Measurements from ENCODE around the gene DENND1B.
"Not testable (repeated sequence)": the region's sequence is repeated elsewhere in the genome, so short reads cannot be mapped to it uniquely, and the experiment has no call there.

DENND1B gene

DNA sequence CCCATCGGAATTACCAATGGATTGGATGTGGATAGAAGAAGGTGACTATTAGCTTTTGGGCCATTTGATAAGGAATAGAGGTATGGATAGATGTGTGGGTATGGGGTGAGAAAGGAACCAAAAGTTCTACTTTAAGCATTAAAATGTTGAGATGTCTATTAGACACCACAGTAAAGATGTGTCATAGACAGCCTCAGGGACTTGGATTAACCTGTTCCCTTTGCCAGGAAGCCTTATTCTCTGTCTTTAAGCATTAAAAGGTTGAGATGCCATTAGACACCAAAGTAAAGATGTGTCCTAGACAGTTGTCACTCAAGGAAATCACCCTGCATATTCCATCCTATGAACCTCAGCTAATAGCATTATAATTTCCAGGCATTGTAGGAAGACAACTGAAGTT, 11.0 kb upstream of the DENND1B start:
- DNase-seq (ENCODE audit: insufficient read length, low spot score) (no peak), FAIRE-seq (no peak)

DNA sequence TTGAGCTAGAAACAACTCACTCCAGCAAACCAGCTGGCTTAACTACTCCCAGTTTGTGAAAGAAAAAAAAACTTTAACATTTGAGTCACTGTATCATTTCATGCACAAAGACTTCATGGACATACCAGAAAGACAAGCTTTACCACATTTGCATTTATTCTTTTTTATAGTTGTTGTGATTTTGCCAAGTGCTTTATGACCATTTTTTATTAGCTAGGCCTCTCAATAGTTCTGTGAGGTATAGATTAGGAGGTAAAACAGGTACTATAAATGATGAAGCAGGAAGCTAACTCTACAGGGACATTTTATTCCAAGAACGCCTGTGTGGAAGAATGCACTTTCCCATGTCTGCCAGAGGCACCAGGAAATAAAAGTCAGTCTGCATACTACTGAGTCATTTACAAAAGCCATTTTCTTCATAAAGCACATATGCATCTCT, 8.2 kb upstream of the DENND1B start:
- no peak for FAIRE-seq

DNA sequence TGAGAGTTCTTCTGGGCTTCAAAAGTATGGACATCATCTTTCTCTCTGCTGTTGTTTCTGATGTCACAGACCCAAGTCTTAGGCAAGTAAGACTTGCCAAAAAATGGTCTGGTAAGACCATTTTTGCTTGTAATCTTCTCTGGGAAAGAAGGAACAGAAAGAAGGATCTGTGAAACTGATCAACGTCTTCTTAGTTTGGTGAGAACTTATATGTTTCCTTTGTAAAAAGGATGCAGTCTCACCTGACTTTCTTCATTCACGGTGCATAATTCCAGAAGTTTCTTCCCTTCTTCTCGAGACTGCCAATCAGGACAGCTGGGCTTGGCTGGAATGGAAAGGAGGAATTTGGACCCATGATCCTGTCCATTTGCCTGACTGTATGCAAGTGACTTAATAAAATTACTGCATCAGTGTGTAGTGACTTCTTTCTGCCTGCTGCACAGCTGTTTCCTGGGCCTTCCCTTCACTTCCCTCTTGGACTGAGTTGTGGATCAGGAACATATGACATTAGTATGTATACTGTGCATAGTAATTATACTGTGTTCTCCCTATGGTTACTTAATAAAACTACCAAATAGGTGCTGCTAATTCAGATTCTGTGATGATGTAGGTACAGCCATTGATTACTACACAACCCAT, 7.6 kb upstream of the DENND1B start:
- FAIRE-seq (no peak), DNase-seq (ENCODE audit: insufficient read length, low spot score) (no peak)

More for the DNA sequence above, 8.2 kb upstream of the DENND1B start:
- DNase-seq (ENCODE audit: insufficient read length, low spot score) = no peak

DNA sequence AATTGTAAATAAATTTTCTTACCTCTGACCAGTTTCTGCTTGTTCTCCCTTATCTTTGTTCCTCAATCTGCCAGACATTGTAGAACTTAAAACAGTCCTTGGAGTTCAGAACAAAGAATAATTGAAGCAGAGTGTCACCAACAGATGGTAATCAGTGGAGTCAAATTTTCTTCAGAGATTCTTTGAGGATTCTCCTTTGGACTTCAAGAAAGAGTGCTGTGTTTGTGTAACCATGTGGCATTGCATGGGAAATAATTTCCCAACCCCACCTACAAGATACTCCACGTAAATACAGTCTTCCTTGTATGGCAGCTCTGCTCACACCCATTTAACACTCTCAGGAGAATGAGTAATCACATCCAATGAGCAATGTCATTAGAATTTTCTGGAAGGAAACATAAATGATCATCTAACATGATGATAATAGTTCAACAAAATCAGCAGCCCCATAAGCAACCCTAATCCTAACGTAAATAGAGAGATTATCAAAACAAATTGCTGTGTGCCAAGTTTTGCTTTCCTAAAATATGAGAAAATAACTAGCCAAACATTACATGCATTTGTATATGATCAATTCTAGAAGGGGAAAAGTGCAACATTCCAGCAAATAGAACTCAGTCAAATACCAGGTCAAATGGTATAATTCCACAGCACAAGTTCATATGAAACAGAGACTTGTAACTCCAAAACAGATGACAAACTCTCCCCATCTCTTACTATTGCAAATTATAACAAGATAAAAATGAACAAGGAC, 6.9 kb upstream of the DENND1B start:
- DNase-seq (ENCODE audit: insufficient read length, low spot score) = no peak
- no peak for FAIRE-seq

DNA sequence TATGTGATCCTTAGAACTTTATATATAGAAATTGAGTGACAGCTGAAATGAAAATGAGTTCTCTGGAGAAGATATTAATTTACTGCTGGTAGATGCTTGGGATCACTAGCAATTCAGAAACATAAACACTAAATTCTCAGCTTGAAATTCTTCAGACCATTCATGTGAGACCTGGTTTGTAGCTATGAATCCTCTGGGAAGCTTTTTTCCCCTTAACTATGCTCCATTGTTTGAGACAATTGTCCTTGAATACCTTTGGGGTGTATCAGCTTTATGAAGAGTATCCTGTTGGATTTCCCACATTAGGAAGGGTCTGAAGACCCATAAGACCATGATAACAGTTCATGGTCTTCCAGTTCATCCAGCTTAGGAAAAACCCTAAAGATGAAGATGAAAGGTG, 4.6 kb upstream of the DENND1B start:
- no peak for FAIRE-seq

DNA sequence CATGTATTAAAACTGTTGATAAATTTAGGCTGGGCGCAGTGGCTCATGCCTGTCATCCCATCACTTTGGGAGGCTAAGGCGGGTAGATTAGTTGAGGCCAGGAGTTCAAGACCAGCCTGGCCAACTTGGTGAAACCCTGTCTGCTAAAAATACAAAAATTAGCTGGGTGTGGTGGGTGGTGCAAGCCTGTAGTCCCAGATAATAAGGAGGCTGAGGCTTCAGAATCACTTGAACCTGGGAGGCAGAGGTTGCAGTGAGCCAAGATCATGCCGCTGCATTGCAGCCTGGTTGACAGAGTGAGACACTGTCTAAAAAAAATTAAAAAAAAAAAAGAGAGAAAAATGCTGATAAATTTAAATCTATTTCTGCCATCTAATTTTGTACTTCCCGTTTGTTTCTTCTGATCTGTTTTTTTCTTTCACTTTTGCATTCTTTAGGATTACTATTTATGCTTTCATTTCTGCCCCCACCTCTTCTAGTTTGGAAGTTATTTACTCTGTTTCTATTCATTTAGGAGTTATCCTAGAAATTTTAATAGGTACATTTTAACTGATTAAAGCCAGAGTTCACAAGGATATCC, 3.2 kb upstream of the DENND1B start:
- no peak for FAIRE-seq
- DNase-seq (ENCODE audit: insufficient read length, low spot score) = no peak

More for the DNA sequence above, 4.6 kb upstream of the DENND1B start:
- DNase-seq (ENCODE audit: insufficient read length, low spot score) = no peak

DNA sequence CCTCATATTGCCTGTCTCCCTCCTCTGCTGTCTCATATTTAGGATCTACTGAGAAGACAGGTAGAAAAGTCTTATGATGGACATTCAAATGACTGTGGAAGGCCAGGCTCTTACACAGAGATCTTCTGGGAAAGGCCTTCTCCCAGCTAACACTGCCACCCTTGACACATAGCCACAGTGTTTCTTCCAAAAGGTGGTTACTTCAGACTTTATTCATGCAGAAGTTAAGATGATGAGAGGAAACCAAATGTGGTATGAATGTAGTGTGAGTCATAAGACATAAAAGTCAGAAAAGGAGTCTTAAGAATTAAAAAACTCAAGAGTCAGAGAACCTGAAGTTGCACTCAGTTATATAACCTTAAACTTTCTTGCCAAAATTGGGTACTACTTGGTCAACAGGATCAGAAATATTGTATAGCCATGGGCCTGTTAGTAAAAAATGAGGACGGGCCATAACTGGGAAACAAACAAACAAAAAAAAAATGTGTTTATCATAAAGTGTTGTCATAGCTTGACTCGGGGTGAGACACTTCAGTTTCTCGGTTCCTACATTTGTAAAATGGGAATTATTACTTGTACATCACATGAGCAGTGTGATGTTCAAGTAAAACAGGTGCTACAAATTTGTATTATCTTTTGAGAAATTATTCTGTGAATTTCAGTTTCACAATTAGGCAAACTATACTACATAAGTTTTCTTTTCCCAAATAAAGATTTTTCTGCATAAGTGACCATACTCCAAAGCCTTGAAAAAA, 1.2 kb upstream of the DENND1B start:
- FAIRE-seq (no peak), DNase-seq (ENCODE audit: insufficient read length, low spot score) (no peak)

DNA sequence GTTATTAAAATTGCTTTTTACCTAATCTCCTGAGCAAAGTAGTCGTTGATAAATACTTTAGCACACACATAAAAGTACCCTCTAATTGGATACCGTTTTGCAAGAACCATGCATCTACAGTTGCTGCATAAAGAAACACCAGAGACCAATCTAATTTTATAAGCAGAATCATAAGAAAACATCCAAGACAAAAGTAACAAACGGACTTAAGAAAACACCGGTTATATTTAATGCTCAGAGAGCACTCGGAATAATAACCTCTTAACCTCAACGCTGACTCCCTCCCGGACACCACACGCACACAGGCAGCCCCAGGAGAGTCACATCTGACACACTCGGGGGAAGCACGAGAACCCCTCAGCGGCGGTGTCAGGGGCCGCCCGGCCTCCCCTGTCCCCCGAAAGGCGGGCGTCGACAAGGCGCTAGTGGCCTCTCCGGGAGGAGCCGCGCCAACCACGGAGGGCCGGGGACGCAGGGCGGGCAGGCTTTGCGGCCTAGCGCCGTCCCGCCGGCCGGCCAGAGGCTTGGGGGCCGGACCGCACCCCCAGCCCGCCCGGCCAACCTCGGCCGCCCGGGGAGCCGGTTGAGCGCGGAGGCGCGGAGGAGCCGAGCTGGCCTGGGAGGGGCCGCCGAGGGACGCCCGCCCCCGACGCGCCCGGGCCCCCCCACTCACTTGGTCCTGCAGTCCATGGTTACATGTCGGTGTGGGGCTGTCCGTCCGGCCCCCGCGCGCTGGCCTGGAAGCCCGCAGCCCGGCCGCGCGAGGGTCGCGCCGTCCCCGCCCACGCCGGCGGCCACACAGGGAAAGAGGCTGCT, 606 bp downstream of the DENND1B start:
- FAIRE-seq = no peak
- DNase-seq (ENCODE audit: insufficient read length, low spot score) = no peak

DNA sequence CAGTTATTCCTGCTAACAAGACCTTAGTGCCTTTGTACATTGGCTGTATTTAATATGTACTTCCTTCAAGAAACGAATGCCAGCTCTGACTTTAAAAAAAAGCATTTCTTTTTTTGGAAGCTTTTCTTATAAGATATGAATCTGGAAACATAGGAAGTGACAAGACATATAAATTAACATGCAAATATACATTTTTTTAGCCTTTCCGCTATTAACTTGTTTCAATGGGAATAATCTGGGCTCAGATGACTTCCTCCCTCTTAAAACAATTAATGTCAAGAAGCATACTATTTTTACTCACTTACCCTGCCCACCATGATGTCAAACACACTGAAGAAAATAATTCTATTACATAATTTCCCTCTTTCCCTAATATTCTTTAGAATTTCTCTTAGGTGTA, 1.4 kb downstream of the DENND1B start:
- no peak for DNase-seq (ENCODE audit: insufficient read length, low spot score)
- FAIRE-seq = no peak

DNA sequence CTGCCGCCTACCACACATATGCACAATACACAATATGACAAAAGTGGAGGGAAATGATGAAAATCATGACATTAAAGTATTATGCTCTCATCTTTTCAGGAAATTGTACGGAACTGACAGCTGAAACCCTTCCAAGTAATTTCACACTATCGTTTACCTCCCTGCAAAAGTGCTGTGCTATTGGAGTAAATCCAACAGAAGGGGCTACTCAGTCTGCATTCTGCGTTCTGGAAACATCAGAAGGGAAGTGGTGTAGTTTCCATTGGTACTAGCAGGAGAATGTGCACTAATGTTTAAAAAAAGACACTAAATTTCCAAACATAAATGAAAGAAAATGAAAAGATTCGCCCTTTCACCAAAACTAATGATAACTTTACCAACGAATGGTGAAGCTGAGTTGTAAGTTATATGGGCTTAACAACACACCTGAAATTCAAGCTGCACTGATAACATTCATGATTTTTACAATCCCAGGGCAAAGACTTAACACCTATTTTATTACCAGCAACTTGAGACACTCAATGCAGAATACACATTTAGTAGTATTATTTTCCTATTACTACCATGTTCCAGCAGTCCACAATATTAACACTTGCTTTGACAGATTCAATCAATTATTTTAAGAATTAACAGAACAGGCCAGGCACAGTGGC, 3.2 kb downstream of the DENND1B start:
- DNase-seq (ENCODE audit: insufficient read length, low spot score) (no peak), FAIRE-seq (no peak)

DNA sequence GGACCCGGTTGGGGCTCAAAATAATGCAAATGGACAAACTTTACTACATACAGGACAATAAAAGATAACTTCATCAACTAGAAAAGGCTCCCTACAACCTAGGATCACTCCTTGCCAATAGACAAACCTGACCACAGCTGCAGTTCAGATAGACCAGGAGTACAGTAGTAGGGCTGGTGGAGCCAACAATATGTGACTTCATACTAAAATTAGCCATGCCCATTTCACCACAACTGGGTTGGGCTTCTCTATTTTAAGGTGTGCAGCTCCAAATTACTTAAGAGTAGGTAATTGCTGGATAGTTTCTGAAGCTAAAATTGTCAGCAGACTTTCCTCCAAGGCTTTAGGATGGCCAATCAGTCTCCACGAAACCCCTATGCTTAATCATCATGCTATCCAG, 3.9 kb downstream of the DENND1B start:
- no peak for FAIRE-seq

DNA sequence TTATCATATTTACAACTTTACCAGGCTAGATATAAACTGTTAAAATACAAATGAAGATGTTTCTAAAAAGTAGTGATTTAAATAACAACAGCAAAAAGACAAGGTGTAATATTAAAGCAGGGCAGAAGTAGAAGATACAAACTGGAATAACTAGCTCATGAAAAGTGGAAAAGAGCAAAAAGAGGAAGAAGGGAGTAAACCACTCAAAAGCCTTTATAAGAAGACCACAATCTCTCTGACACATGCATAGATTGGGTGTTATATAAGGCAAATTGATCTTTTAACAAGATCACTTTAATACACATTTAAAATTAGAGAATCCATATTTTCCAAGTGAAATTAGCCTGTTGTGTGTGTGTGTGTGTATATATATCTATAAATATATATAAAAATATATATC, 5.0 kb downstream of the DENND1B start:
- DNase-seq (ENCODE audit: insufficient read length, low spot score) (no peak), FAIRE-seq (no peak)

More for the DNA sequence above, 3.9 kb downstream of the DENND1B start:
- DNase-seq (ENCODE audit: insufficient read length, low spot score) = no peak

DNA sequence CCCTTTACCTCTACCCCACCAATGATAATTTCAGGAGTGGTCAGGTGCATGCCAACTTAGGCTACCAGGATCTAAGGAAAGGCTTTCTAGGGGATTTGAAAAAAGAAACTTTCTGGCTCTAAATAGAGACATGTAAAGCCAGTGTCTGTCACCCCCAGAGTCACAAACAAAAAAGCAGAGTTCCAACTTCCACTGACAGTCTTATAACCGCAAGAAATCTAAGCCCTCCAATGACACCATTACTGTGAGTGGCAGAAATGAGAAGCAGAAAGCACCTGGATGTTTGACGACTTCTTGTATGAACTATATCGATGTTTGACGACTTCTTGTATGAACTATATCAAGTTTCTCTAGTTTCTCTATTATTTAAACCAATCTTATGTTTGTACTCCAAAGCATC, 6.0 kb downstream of the DENND1B start:
- DNase-seq (ENCODE audit: insufficient read length, low spot score) (no peak), FAIRE-seq (no peak)

DNA sequence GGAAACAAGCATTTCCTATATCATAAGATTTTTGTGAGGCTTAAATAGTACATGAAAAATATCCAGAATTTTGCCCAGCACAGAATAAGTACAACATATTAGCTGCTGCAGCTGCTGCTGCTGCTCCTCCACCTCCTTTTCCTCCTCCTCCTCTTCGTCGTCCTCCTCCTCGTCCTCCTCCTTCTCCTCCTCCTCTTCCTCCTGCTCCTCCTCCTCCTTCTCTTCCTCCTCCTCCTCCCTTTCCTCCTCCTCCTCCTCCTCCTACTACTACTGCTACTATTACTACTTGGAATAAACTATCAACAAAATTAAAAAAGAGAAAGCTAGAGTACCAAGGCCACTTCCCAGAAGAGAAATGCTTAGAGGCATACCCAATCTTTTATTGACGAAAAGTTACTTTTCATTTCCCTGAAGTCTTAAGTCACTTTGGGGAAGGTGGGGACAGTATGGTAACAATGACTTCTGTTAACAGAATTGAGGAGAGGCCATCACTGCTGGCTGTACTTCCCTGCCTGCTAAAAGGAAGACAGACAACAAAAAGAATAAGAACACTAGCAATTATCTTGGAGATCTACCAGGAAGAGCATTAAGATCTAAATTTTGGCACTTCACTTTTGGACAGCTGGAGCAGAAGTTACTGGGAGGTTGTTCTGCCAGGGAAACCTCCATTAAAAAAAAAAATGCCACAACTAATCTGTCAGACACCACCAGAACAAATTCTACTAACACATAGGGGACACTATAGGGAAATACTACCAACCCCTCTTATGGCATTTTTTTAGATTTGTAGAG, 7.1 kb downstream of the DENND1B start:
- DNase-seq (ENCODE audit: insufficient read length, low spot score) (no peak), FAIRE-seq (no peak)

DNA sequence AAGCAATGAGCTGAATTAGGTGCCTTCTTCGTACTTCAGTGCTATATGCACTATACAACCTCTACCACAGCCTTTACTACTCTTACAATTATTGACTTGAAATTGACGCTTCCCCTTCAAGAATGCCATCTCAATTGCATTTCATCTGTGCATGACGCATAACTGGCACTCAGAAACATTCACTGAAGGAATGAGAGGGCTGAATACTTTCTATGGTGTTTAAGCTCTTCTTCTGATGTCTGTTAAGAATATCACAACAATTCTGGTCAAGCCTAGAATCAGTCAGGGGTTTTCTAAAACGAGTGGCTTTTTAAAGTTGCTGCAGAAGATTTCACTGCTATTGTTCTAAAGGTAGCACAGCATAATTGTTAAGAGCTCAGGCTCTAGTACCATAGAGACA, 11.5 kb downstream of the DENND1B start:
- DNase-seq (ENCODE audit: insufficient read length, low spot score) = no peak
- no peak for FAIRE-seq

DNA sequence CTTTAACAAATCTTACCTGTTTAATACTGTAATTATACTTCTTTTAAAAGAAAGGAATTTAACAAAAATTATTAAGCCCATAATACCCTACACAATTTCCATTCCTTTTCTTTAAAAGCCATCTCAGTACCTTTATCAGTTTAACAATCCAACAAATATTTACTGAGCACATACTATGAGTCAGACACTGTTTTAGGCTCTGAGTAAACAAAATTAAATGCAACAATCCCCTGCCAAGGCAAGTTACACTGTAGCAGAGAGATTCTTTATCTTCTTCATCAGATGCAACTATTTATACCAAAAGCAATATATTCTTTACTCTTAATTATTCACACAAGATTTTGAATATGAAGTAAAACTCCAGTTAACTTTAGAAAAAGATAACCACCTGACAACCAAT, 12.0 kb downstream of the DENND1B start:
- no peak for DNase-seq (ENCODE audit: insufficient read length, low spot score)
- FAIRE-seq = no peak

DNA sequence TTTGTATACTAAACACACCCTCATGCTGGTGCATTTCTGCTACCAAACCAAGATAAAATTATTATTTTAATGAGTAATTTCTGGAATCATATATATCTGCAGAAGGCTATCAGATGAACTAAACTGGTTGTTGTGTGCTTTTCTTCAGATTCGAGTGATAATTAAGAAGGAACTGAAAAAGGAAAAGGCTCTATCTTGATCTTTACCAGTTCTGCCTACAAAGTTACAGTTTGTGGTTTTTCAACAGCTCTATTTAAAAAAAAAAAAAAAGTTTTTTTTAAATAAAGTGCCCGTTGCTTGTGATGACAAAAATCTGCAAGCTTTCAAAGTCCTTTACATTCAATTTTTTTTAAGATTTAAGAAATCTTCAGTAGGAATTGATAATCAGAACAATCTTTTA, 13.6 kb downstream of the DENND1B start:
- DNase-seq (ENCODE audit: insufficient read length, low spot score) (no peak), FAIRE-seq (no peak)

DNA sequence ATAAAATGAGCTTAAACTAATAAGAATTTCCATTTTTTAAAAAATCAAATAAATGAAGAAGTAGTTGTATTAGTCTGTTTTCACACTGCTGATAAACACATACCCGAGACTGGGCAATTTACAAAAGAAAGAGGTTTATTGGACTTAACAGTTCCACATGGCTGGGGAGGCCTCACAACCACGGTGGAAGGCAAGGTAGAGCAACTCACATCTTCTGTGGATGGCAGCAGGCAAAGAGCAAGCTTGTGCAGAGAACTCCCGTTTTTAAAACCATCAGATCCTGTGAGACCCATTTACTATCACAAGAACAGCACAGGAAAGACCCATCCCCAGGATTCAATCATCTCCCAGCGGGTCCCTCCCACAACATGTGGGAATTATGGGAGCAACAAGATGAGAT, 19.7 kb downstream of the DENND1B start:
- not testable (repeated sequence) for DNase-seq (ENCODE audit: insufficient read length, low spot score); FAIRE-seq

DNA sequence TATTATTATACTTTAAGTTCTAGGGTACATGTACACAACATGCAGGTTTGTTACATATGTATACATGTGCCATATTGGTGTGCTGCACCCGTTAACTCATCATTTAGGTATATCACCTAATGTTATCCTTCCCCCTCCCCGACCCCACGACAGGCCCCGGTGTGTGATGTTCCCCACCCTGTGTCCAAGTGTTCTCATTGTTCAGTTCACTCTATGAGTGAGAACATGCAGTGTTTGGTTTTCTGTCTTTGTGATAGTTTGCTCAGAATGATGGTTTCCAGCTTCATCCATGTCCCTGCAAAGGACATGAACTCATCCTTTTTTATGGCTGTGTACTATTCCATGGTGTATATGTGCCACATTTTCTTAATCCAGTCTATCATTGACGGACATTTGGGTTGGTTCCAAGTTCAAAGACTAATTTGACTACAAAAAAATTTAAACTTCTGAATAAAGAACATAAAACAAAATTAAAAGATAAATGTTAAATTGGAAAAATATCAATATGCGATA, 22.6 kb downstream of the DENND1B start:
- DNase-seq (ENCODE audit: insufficient read length, low spot score); FAIRE-seq: not testable (repeated sequence)
